Retinal pigment epithelial cell (primary cell): ENCODE data around the gene TXNRD1.

Experiments used
- DNase-seq: peaks from one replicate; pipeline ENCODE4 v3.0.0-alpha.2; 2010; ENCODE audit warnings: low read depth
- H3K4me3 ChIP-seq: 2 replicates; pipeline ENCODE4 v1.5.1; 2011; ENCODE audit warnings: mild to moderate bottlenecking, low read length, control low read depth, moderate library complexity
- TF ChIP-seq, protein P1 (sequence below): conservative IDR thresholded peaks from 2 replicates; pipeline ENCODE4 v1.5.1; 2011; ENCODE audit warnings: low read depth, low read length, control low read depth, inconsistent platforms

Gene TXNRD1

DNA sequence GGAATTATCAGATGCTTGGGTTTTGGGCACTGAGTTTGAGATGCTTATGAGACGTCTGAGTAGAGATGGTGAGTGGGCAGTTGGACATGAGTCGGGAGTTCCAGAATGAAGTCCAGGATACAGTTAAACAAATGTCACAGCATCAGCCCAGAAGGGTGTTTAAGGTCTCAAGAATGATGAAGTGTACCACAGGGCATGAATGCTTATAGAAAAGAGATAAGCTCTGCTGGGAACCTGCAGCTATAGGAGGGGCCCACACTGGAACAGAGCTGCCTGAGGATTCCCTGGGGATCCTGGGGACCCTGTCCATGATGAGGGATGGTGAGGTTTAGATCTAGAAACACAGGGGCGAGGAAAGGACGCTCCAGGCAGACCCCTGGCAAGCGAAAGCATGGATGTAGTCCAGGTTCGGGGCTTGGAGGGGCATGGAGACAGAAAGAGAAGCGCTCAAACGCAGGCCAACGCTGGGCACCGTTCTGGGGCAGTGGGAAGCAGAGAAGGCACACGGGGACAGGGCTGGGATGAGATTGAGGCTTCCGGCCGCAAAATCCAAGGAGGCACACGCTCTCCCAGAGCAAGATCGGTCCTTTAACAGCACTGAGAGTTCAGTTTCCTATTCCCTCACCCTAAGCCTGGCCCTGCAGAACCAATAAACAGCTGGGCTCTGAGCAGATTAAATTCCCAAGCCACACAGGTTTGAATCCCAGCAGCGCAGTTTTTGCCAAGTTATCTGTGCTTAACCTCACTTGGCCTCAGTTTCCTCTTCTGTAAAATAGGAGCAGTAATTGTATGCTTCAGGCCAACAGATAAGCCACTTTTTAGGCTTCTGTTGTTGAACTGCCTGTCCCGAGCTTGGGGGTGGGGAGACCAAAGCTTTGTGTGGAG is 140.9 kb downstream of the TXNRD1 start:
- H3K4me3 ChIP-seq, result no peak overlapping the region
- TF ChIP-seq, protein P1, sequence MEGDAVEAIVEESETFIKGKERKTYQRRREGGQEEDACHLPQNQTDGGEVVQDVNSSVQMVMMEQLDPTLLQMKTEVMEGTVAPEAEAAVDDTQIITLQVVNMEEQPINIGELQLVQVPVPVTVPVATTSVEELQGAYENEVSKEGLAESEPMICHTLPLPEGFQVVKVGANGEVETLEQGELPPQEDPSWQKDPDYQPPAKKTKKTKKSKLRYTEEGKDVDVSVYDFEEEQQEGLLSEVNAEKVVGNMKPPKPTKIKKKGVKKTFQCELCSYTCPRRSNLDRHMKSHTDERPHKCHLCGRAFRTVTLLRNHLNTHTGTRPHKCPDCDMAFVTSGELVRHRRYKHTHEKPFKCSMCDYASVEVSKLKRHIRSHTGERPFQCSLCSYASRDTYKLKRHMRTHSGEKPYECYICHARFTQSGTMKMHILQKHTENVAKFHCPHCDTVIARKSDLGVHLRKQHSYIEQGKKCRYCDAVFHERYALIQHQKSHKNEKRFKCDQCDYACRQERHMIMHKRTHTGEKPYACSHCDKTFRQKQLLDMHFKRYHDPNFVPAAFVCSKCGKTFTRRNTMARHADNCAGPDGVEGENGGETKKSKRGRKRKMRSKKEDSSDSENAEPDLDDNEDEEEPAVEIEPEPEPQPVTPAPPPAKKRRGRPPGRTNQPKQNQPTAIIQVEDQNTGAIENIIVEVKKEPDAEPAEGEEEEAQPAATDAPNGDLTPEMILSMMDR, result no peak
- DNase-seq, result no peak

GRCh38 chr12:104357421-104357952 is 141.9 kb downstream of the TXNRD1 start:
- H3K4me3 ChIP-seq, result no peak overlapping the region
- TF ChIP-seq, protein P1, result no peak
- DNase-seq, result no peak

DNA sequence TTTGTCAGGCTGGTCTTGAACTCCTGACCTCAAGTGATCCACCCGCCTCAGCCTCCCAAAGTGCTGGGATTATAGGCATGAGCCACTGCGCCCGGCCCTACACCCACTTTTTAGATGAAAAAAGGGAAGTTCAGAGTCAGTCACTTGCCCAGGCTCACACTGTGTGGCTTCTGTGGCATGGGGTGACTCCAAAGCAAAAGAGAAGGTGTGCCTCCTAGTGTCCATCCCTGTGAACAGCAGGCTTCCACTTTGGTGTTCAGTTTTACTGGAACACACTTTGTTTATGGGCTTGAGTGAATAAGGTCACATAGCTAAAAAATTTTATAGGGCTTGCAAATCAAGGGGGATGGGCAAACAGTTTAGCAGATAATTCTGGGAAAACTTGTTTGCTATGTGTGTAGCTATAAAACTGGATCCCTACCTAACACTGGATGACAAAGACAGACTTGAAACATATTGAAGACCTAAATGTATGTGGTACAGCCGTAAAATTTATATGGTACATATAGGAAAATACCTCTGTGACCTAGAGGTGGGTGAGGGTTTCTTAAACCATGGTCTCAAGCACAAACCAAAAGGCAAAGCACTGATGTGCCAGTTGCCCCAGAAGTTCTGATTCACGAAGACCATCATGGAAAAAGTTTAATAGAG is 142.9 kb downstream of the TXNRD1 start:
- TF ChIP-seq, protein P1, result peak; percentile 88
- H3K4me3 ChIP-seq, result no peak overlapping the region
- DNase-seq, result no peak

DNA sequence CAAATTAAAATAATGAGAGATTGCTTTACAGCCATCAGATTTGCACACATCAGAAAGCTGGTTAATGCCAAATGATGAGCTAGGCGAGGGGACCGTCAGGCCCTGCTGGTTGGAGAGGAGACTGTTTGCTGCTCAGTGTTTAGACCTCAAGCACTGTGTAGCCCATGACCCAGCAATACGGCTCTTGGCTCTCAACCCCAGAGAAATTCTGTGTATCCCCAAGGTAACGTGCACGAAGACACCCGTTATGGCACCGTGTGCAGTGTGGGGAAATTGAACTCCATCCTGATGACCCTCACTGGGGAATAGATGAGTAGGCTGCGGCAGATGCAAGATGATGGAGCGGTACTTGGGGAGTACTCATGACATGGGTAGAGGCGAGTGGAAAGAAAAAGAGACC is 143.6 kb downstream of the TXNRD1 start:
- no peak for DNase-seq
- TF ChIP-seq, protein P1, result no peak
- H3K4me3 ChIP-seq, result no peak overlapping the region

DNA sequence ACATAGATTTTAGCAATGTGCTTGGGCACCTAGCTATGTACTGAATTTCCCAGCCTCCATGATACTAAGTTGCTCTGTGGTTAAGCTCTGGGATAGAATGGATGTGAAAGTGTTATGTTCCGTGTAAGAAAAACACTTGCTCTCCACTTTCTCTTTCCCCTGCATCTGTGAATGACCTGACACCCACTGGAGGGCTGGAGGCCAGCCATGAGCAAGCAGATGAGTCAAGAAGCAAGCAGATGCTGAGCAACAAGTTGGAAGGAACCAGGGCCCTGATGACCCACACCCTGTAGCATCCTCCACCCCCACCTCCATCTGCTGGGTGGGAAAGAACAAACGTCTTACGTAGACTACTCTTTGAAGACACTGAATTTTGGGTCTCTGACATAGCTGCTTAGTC is 144.6 kb downstream of the TXNRD1 start:
- TF ChIP-seq, protein P1, result no peak
- H3K4me3 ChIP-seq, result no peak overlapping the region
- no peak for DNase-seq

GRCh38 chr12:104360983-104361707 is 145.6 kb downstream of the TXNRD1 start:
- no peak overlapping the region for H3K4me3 ChIP-seq
- TF ChIP-seq, protein P1, result no peak
- peak; percentile 91 for DNase-seq
